IMR-90 (cell line): ENCODE measurements around the gene PRKCE.

Source experiments
- MAFK ChIP-seq: IDR thresholded peaks from 2 replicates; pipeline ENCODE4 v1.6.1; 2012; ENCODE audit warnings: low read depth, low read length, improper control_type of control experiment
- USF2 ChIP-seq: fragments of 150-350 bp; IDR thresholded peaks from 2 replicates; pipeline ENCODE4 v1.6.1; 2017; ENCODE audit warnings: mild to moderate bottlenecking, antibody characterized with exemption, low read length, low read depth
- TF ChIP-seq, protein P1 (sequence below): conservative IDR thresholded peaks from 2 replicates; pipeline ENCODE4 v1.5.1; 2012; ENCODE audit warnings: mild to moderate bottlenecking, low read depth, low read length, improper control_type of control experiment

- TF ChIP-seq USF2 (no peak), MAFK (no peak)
- TF ChIP-seq, protein P1, sequence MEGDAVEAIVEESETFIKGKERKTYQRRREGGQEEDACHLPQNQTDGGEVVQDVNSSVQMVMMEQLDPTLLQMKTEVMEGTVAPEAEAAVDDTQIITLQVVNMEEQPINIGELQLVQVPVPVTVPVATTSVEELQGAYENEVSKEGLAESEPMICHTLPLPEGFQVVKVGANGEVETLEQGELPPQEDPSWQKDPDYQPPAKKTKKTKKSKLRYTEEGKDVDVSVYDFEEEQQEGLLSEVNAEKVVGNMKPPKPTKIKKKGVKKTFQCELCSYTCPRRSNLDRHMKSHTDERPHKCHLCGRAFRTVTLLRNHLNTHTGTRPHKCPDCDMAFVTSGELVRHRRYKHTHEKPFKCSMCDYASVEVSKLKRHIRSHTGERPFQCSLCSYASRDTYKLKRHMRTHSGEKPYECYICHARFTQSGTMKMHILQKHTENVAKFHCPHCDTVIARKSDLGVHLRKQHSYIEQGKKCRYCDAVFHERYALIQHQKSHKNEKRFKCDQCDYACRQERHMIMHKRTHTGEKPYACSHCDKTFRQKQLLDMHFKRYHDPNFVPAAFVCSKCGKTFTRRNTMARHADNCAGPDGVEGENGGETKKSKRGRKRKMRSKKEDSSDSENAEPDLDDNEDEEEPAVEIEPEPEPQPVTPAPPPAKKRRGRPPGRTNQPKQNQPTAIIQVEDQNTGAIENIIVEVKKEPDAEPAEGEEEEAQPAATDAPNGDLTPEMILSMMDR: no peak
Measured at GRCh38 chr2:45808294-45808800, 156.9 kb downstream of the PRKCE start.
